Ovary (tissue), 3 donors: ENCODE measurements around the gene C20orf173.

Experiments used
- CTCF ChIP-seq, 3 donors: fragments of 450-650 bp in 2 of 3; fragments of 200-600 bp in 1 of 3; IDR thresholded peaks; one replicate each; pipeline versions ENCODE4 v1.5.1 to v1.8.0; 2016 to 2022; ENCODE audit warnings: antibody characterized with exemption in 3 of 3, mild to moderate bottlenecking in 1 of 3
- POLR2A ChIP-seq: fragments of 450-650 bp; IDR thresholded peaks from one replicate; pipeline ENCODE4 v1.6.1; 2017; ENCODE audit warnings: antibody characterized with exemption, mild to moderate bottlenecking, moderate library complexity
- donor health status: DM: no; HTN: no; CAD: no.

DNA sequence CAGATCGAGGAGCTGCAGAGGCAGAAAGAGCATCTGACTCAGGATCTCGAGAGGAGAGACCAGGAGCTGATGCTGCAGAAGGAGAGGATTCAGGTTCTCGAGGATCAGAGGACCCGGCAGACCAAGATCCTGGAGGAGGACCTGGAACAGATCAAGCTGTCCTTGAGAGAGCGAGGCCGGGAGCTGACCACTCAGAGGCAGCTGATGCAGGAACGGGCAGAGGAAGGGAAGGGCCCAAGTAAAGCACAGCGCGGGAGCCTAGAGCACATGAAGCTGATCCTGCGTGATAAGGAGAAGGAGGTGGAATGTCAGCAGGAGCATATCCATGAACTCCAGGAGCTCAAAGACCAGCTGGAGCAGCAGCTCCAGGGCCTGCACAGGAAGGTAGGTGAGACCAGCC lies 26.2 kb downstream of the C20orf173 start:
- TF ChIP-seq CTCF (IDR thresholded peaks at IDR 0.05) (no peak), POLR2A (no peak)
